Measurements from ENCODE around the gene ZSCAN21.

- TF ChIP-seq CTCF (IDR thresholded peaks at IDR 0.05) (no peak), POLR2A (IDR thresholded peaks at IDR 0.05) (no peak)
Measured at GRCh38 chr7:100051611-100052010, 2.0 kb downstream of the ZSCAN21 start.

Measured in tibial nerve (tissue), 3 donors.